Lower leg skin (tissue), 4 donors: Measurements from ENCODE around the gene EYA2. TPM values are rescaled to one million over a fixed set of nuclear protein-coding genes. Genes with fewer than 3 reads are reported as not detected.

Experiments used
- DNase-seq, 2 donors: peaks; one replicate each; pipeline ENCODE4 v3.0.0-alpha.2; 2019; ENCODE audit warnings: low spot score in 2 of 2
- H3K4me3 ChIP-seq: fragments of 200-600 bp; sonication (generic); 2 replicates; pipeline ENCODE4 v1.5.1; 2017; ENCODE audit warnings: mild to moderate bottlenecking, low read depth; ENCODE audit not compliant: poor library complexity, severe bottlenecking
- POLR2A ChIP-seq, 2 donors: fragments of 450-650 bp; IDR thresholded peaks; one replicate each; pipeline ENCODE4 v1.6.1; 2016 to 2017; ENCODE audit warnings: antibody characterized with exemption in 2 of 2, mild to moderate bottlenecking in 1 of 2, moderate library complexity in 1 of 2
- WGBS, 2 donors: methylation state at CpG; one replicate each; pipeline ENCODE4 v1.1.5; 2018; 5-methylcytosine and 5-hydroxymethylcytosine counted together
- intact Hi-C: fragments of 100-400 bp; cut with DNase I; formaldehyde crosslinking; loops from one replicate; pipeline ENCODE4 v1.15.0; 2023; ENCODE audit warnings: low total_unique reads
- total RNA-seq, 4 donors: library from RNA; depleted of rRNA; stranded (reverse); fragments of >200 nt; gene quantifications; one replicate each; pipeline ENCODE4 v1.1.0, GENCODE V29; 2016
- TF ChIP-seq, protein P1 (sequence below), 3 donors: fragments of 450-650 bp; IDR thresholded peaks; one replicate each; pipeline ENCODE4 v1.5.1; 2016; ENCODE audit warnings: antibody characterized with exemption in 3 of 3, mild to moderate bottlenecking in 3 of 3, moderate library complexity in 2 of 3

Gene EYA2
- total RNA-seq, 4 donors from 2014 or later, result 0.63 to 6.1 (median 3.3) TPM

DNA sequence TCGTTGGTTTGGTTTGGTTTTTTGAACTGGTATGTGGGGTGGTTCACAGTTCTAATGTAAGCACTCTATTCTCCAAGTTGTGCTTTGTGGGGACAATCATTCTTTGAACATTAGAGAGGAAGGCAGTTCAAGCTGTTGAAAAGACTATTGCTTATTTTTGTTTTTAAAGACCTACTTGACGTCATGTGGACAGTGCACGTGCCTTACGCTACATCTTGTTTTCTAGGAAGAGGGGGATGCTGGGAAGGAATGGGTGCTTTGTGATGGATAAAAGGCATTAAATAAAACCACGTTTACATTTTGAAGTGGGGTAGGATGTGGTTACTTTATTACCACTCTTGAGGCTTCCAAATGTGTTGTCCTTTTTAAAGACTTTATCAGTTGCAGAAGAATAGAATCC lies 293.9 kb downstream of the EYA2 start:
- TF ChIP-seq, protein P1, sequence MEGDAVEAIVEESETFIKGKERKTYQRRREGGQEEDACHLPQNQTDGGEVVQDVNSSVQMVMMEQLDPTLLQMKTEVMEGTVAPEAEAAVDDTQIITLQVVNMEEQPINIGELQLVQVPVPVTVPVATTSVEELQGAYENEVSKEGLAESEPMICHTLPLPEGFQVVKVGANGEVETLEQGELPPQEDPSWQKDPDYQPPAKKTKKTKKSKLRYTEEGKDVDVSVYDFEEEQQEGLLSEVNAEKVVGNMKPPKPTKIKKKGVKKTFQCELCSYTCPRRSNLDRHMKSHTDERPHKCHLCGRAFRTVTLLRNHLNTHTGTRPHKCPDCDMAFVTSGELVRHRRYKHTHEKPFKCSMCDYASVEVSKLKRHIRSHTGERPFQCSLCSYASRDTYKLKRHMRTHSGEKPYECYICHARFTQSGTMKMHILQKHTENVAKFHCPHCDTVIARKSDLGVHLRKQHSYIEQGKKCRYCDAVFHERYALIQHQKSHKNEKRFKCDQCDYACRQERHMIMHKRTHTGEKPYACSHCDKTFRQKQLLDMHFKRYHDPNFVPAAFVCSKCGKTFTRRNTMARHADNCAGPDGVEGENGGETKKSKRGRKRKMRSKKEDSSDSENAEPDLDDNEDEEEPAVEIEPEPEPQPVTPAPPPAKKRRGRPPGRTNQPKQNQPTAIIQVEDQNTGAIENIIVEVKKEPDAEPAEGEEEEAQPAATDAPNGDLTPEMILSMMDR (IDR thresholded peaks at IDR 0.05), result no peak
- TF ChIP-seq POLR2A (IDR thresholded peaks at IDR 0.05), result no peak
- WGBS, 2 donors, result 57 to 60% methylated on average over 5 of the region's 5 CpGs
- no peak overlapping the region for H3K4me3 ChIP-seq
- no peak for DNase-seq
- intact Hi-C loops, result no loop called here

DNA sequence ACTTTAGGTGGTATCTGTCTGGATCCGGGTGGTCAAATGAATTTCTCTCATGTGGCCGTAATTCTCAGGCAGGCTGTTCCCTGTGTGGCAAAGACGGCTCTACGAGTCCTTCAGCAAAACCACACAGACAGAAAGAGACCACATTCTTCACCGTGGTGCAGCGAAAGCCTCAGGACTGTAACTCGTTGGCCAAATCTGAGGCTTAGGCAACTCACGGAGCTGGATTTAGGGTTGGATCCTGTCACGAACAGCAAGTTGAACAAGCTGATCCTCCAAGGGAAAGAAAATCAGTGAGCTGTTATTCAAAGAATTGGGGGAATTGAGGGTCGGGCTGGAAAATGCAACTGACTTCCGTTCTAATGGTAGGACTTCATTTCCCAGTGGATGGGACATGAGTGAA lies 294.4 kb downstream of the EYA2 start:
- no peak for DNase-seq
- whole genome bisulfite sequencing, 2 donors, result 56 to 60% methylated on average over 11 of the region's 11 CpGs
- intact Hi-C loops, result no loop called here
- TF ChIP-seq POLR2A (IDR thresholded peaks at IDR 0.05), result no peak
- TF ChIP-seq, protein P1 (IDR thresholded peaks at IDR 0.05), result no peak
- H3K4me3 ChIP-seq, result no peak overlapping the region

DNA sequence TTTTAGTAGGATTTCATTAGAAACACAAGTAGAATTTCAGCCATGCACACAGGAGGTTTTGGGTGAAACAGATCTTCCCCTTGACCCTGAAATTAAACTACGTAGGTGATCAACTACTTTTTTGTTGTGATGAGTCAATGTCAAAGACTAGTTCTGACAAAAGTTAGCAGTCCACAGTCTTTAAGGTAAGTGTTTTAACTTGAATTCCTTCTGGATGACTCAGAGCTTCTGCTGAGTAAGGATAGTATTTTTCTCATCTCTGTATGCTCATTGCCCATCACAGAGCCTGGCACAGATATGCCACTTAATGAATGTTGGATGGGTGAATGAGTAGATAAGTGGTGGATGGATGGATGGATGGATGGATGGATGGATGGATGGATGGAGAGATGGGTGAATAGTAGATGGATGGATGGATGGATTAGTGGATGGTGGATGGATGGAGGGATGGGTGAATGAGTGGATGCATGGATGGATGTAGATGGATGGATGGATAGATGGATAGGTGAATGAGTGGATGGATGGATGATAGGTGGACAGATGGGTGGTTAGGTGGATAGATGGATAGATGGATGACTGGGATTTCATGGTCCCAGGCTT lies 296.5 kb downstream of the EYA2 start:
- WGBS, 2 donors, result 50 to 59% methylated on average over 1 of the region's 1 CpG
- H3K4me3 ChIP-seq, result no peak overlapping the region
- DNase-seq, result no peak
- TF ChIP-seq POLR2A (IDR thresholded peaks at IDR 0.05), result no peak
- TF ChIP-seq, protein P1 (IDR thresholded peaks at IDR 0.05), result no peak
- intact Hi-C loops, result no loop called here

DNA sequence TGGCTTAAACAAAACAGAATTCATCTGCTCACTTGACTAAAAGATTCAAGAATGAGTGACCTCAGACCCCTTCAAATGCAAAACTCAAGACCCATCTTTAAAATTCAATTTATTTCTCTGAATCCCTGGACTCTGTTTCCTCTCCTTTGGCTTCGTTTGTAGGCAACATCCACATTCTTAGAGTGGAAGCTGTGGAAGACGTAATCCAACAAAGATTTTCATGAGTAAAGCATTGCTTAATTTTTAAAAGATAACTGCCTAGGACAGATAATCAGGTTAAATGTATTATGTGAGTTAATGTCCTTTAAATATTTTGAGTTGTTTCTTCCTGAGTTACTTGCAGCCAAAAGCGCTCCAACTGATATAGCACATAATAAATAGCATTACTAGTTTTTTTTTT lies 297.3 kb downstream of the EYA2 start:
- intact Hi-C loops, result no loop called here
- H3K4me3 ChIP-seq, result no peak overlapping the region
- no peak for DNase-seq
- no peak for TF ChIP-seq POLR2A (IDR thresholded peaks at IDR 0.05)
- TF ChIP-seq, protein P1 (IDR thresholded peaks at IDR 0.05), result no peak
- WGBS, 2 donors, result 83 to 89% methylated on average over 3 of the region's 3 CpGs

DNA sequence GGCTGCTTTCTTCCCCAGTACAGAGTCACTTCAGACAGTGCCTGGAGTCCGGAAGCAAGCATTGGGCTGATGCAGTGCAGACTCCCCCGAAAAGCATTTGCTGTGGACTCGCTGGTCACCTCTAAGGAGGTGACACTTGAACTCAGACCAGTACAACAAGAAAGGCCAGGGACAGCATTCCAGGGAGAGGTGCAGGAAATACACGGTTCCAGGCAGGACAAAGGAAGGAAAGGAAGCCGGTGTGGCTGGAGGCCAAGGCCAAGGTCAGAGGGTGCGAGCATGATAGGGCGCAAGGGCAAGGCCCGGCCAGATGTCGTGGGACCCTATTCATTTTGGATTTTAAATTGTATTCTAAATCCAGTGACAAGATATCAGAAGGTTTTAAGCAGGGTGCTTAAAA lies 300.9 kb downstream of the EYA2 start:
- WGBS, 2 donors, result 66 to 75% methylated on average over 9 of the region's 9 CpGs
- TF ChIP-seq POLR2A (IDR thresholded peaks at IDR 0.05), result no peak
- TF ChIP-seq, protein P1 (IDR thresholded peaks at IDR 0.05), result no peak

More for the DNA sequence above, 300.9 kb downstream of the EYA2 start:
- intact Hi-C loops, result no loop called here
- DNase-seq, result no peak
- H3K4me3 ChIP-seq, result no peak overlapping the region
